H1 (cell line): Measurements from ENCODE around the gene ZXDC. TPM values are rescaled to one million over a fixed set of nuclear protein-coding genes. Genes with fewer than 3 reads are reported as not detected.

Experiments used
- CTCF ChIA-PET: fragments of 300-600 bp; sonication (Branson Sonifier 250); formaldehyde crosslinking; loops from one replicate; lab custom pipeline; 2021; ENCODE audit not compliant: partially characterized antibody; lab: Charles Lee
- POLR2A ChIA-PET: fragments of 300-600 bp; sonication (Branson Sonifier 250); formaldehyde crosslinking; loops from one replicate; lab custom pipeline; 2021; ENCODE audit warnings: inconsistent platforms; ENCODE audit not compliant: partially characterized antibody; lab: Charles Lee
- DNase-seq, 2 experiments: peaks; one replicate each; pipeline versions ENCODE4 v3.0.0 to v3.0.0-alpha.2; 2010 to 2022; ENCODE audit warnings: low spot score in 2 of 2, low read depth in 1 of 2, mixed read lengths in 1 of 2
- FAIRE-seq: peaks from 2 replicates; lab custom pipeline; 2011; peaks lifted over from hg19 to GRCh38; lab: Jason Lieb, UNC
- H2AFZ ChIP-seq: 2 replicates; pipeline ENCODE4 v1.8.1; 2012; ENCODE audit warnings: low read length, inconsistent platforms
- H2AK5ac ChIP-seq: 2 replicates; pipeline ENCODE4 v1.6.1; 2013; ENCODE audit warnings: low read depth, low read length
- H2BK120ac ChIP-seq: replicated peaks from 2 replicates; pipeline ENCODE3; 2013; ENCODE audit warnings: low read depth, low read length, inconsistent platforms
- H2BK12ac ChIP-seq: 2 replicates; pipeline ENCODE4 v1.6.1; 2013; ENCODE audit warnings: low read depth, low read length
- H2BK15ac ChIP-seq: 2 replicates; pipeline ENCODE4 v1.6.1; 2013; ENCODE audit warnings: low read length
- H2BK20ac ChIP-seq: 2 replicates; pipeline ENCODE4 v1.6.1; 2013; ENCODE audit warnings: low read length
- H2BK5ac ChIP-seq: 2 replicates; pipeline ENCODE4 v1.6.1; 2013; ENCODE audit warnings: low read depth, low read length
- H3K14ac ChIP-seq: 2 replicates; pipeline ENCODE4 v1.6.1; 2013; ENCODE audit warnings: inconsistent platforms; ENCODE audit not compliant: insufficient read length
- H3K18ac ChIP-seq: 2 replicates; pipeline ENCODE4 v1.6.1; 2013; ENCODE audit warnings: low read length; ENCODE audit errors: extremely low read depth
- H3K23ac ChIP-seq: 2 replicates; pipeline ENCODE4 v1.6.1; 2013; ENCODE audit warnings: inconsistent platforms; ENCODE audit not compliant: insufficient read length
- H3K23me2 ChIP-seq: 2 replicates; pipeline ENCODE4 v1.6.1; 2013; ENCODE audit warnings: low read depth, low read length
- H3K27ac ChIP-seq: 2 replicates; pipeline ENCODE4 v1.6.1; 2011; ENCODE audit warnings: low read depth, low read length, inconsistent platforms
- H3K27me3 ChIP-seq, 4 experiments: replicated peaks in 1 of 4; 1 replicate in 1 of 4; 2 replicates in 3 of 4; pipeline versions ENCODE4 v1.6.1 to v1.8.1; 2011 to 2013; ENCODE audit warnings: low read length in 3 of 4, mild to moderate bottlenecking in 3 of 4, inconsistent platforms in 2 of 4, mixed read lengths in 2 of 4, moderate library complexity in 1 of 4; ENCODE audit not compliant: control insufficient read depth in 3 of 4, insufficient read depth in 3 of 4; ENCODE audit errors: extremely low read depth in 1 of 4
- H3K36me3 ChIP-seq, 4 experiments: 2 replicates each; pipeline versions ENCODE4 v1.6.1 to v1.8.1; 2011 to 2013; ENCODE audit warnings: mild to moderate bottlenecking in 4 of 4, low read length in 3 of 4, moderate library complexity in 2 of 4, control low read depth in 1 of 4, inconsistent platforms in 1 of 4; ENCODE audit not compliant: insufficient read depth in 4 of 4, control insufficient read depth in 2 of 4
- H3K4ac ChIP-seq: replicated peaks from 2 replicates; pipeline ENCODE3; 2013; ENCODE audit warnings: low read length, low read depth, mixed read lengths, inconsistent platforms; ENCODE audit not compliant: insufficient read length
- H3K4me1 ChIP-seq, 4 experiments: replicated peaks in 1 of 4; 1 replicate in 1 of 4; 2 replicates in 3 of 4; pipeline versions ENCODE4 v1.6.1 to v1.8.1; 2011 to 2013; ENCODE audit warnings: low read length in 3 of 4, inconsistent platforms in 2 of 4, mixed read lengths in 1 of 4; ENCODE audit not compliant: insufficient read depth in 4 of 4, control insufficient read depth in 3 of 4
- H3K4me2 ChIP-seq, 2 experiments: 2 replicates each; pipeline versions ENCODE4 v1.6.1 to v1.8.1; 2011 to 2013; ENCODE audit warnings: low read depth in 2 of 2, low read length in 2 of 2, control low read depth in 1 of 2, inconsistent platforms in 1 of 2, mild to moderate bottlenecking in 1 of 2; ENCODE audit not compliant: insufficient read depth in 1 of 2
- H3K4me3 ChIP-seq, 4 experiments: fragments of 200-600, 300-600 bp in 1 of 4; sonication (generic), shearing (Covaris generic), sonication (Bioruptor Twin) in 1 of 4; 2 replicates each; pipeline versions ENCODE4 v1.5.1 to v1.8.1; 2011 to 2016; ENCODE audit warnings: low read length in 4 of 4, low read depth in 3 of 4, control low read depth in 2 of 4, inconsistent platforms in 2 of 4, mild to moderate bottlenecking in 2 of 4, mixed read lengths in 1 of 4, moderate library complexity in 1 of 4; ENCODE audit not compliant: insufficient read depth in 2 of 4; ENCODE audit errors: extremely low read depth in 1 of 4
- H3K56ac ChIP-seq: replicated peaks from 2 replicates; pipeline ENCODE3; 2013; ENCODE audit warnings: low read depth, mild to moderate bottlenecking, mixed read lengths, low read length, inconsistent platforms; ENCODE audit not compliant: insufficient read length
- H3K79me1 ChIP-seq: 2 replicates; pipeline ENCODE4 v1.6.1; 2013; ENCODE audit warnings: low read depth, low read length, control low read depth
- H3K79me2 ChIP-seq, 2 experiments: 2 replicates each; pipeline versions ENCODE4 v1.6.1 to v1.8.1; 2012 to 2013; ENCODE audit warnings: low read length in 2 of 2, mild to moderate bottlenecking in 2 of 2, inconsistent platforms in 1 of 2; ENCODE audit not compliant: insufficient read depth in 2 of 2, control insufficient read depth in 1 of 2
- H3K9ac ChIP-seq, 4 experiments: replicated peaks in 1 of 4; 1 replicate in 1 of 4; 2 replicates in 3 of 4; pipeline versions ENCODE4 v1.6.1 to v1.8.1; 2011 to 2013; ENCODE audit warnings: low read depth in 3 of 4, low read length in 3 of 4, control low read depth in 2 of 4, mild to moderate bottlenecking in 2 of 4, moderate library complexity in 2 of 4, inconsistent platforms in 1 of 4; ENCODE audit errors: extremely low read depth in 1 of 4
- H3K9me3 ChIP-seq, 2 experiments: 2 replicates each; pipeline versions ENCODE4 v1.6.1 to v1.8.1; 2012 to 2013; ENCODE audit warnings: mild to moderate bottlenecking in 2 of 2, moderate library complexity in 2 of 2, control low read depth in 1 of 2, inconsistent platforms in 1 of 2, low read depth in 1 of 2, low read length in 1 of 2, mixed read lengths in 1 of 2; ENCODE audit not compliant: insufficient read depth in 2 of 2
- H4K20me1 ChIP-seq, 2 experiments: replicated peaks in 1 of 2; 2 replicates each; pipeline versions ENCODE3 to v1.8.1; 2011 to 2013; ENCODE audit warnings: inconsistent platforms in 2 of 2, low read length in 2 of 2, mild to moderate bottlenecking in 1 of 2; ENCODE audit not compliant: insufficient read depth in 2 of 2, control insufficient read depth in 1 of 2
- H4K5ac ChIP-seq: 2 replicates; pipeline ENCODE4 v1.6.1; 2013; ENCODE audit warnings: low read length, low read depth, mixed read lengths, inconsistent platforms; ENCODE audit not compliant: insufficient read length
- H4K8ac ChIP-seq: 2 replicates; pipeline ENCODE4 v1.8.0; 2013; ENCODE audit warnings: mild to moderate bottlenecking, moderate library complexity, low read length, inconsistent platforms; ENCODE audit not compliant: insufficient read depth; ENCODE audit errors: extremely low read depth
- H4K91ac ChIP-seq: replicated peaks from 2 replicates; pipeline ENCODE3; 2013; ENCODE audit warnings: low read length, mixed read lengths, inconsistent platforms; ENCODE audit not compliant: insufficient read length
- CBX8 ChIP-seq: fragments of 300-800, 300-1000 bp; sonication (generic); IDR thresholded peaks from 2 replicates; pipeline ENCODE4 v1.7.1; 2016; ENCODE audit warnings: low read depth, low read length, borderline replicate concordance
- GTF2F1 ChIP-seq: IDR thresholded peaks from 2 replicates; pipeline ENCODE4 v1.6.1; 2012; ENCODE audit warnings: low read depth, low read length, improper control_type of control experiment, borderline replicate concordance
- KDM1A ChIP-seq: fragments of 200-600, 300-600 bp; sonication (generic); IDR thresholded peaks from 2 replicates; pipeline ENCODE4 v1.7.1; 2016; ENCODE audit warnings: mild to moderate bottlenecking, low read length, borderline replicate concordance
- SIN3A ChIP-seq, 2 experiments: IDR thresholded peaks in 1 of 2; conservative IDR thresholded peaks in 1 of 2; 2 replicates each; pipeline ENCODE4 v1.6.1; 2011 to 2012; ENCODE audit warnings: low read length in 2 of 2, improper control_type of control experiment in 1 of 2, low read depth in 1 of 2, mild to moderate bottlenecking in 1 of 2
- WGBS, 2 experiments: shearing (Covaris generic) in 1 of 2; methylation state at CpG; one replicate each; pipeline versions ENCODE4 v1.1.6 to v1.1.7; 2013 to 2015; ENCODE audit warnings: low lambda C conversion rate in 2 of 2, mixed read lengths in 2 of 2, inconsistent platforms in 1 of 2, low coverage in 1 of 2, missing lambda C conversion rate in 1 of 2; ENCODE audit not compliant: insufficient replicate concordance in 2 of 2, insufficient coverage in 1 of 2, insufficient read length in 1 of 2; ENCODE audit errors: extremely low coverage in 1 of 2, missing lambda C conversion rate in 1 of 2; 5-methylcytosine and 5-hydroxymethylcytosine counted together
- polyA plus RNA-seq, 7 experiments: library from polyadenylated mRNA; depleted of rRNA in 3 of 7; stranded (reverse) in 5 of 7; unstranded in 2 of 7; fragments of >200 nt in 5 of 7; fragments of 200-250 nt in 2 of 7; gene quantifications; 1 replicate in 5 of 7; 2 replicates in 1 of 7; 4 replicates in 1 of 7; pipeline versions ENCODE4 v1.2.1 to v1.2.3, GENCODE V29; 2011 to 2013; ENCODE audit warnings: missing spikeins in 2 of 7, mixed read lengths in 2 of 7
- total RNA-seq: library from RNA; stranded (reverse); fragmentation: NEBNext Ultra II Directional; extraction: Animal tissue kit (Norgen Biotek cat#: 25700); gene quantifications from 2 replicates; pipeline ENCODE4 v1.2.1, GENCODE V29; 2021
- TF ChIP-seq, protein P1 (sequence below), 3 experiments: IDR thresholded peaks; 1 replicate in 2 of 3; 2 replicates in 1 of 3; pipeline versions ENCODE4 v1.5.1 to v1.6.1; 2011; ENCODE audit warnings: low read length in 3 of 3, mild to moderate bottlenecking in 3 of 3, inconsistent platforms in 2 of 3, low read depth in 1 of 3, moderate library complexity in 1 of 3; ENCODE audit not compliant: insufficient read depth in 1 of 3; ENCODE audit errors: control extremely low read depth in 1 of 3

ZXDC gene
- total and polyA plus RNA-seq, 2 of the 8 experiments (the other 6 are each of a cell fraction or from before 2014, with no cell fraction given): 12.7 to 24.3 TPM

DNA sequence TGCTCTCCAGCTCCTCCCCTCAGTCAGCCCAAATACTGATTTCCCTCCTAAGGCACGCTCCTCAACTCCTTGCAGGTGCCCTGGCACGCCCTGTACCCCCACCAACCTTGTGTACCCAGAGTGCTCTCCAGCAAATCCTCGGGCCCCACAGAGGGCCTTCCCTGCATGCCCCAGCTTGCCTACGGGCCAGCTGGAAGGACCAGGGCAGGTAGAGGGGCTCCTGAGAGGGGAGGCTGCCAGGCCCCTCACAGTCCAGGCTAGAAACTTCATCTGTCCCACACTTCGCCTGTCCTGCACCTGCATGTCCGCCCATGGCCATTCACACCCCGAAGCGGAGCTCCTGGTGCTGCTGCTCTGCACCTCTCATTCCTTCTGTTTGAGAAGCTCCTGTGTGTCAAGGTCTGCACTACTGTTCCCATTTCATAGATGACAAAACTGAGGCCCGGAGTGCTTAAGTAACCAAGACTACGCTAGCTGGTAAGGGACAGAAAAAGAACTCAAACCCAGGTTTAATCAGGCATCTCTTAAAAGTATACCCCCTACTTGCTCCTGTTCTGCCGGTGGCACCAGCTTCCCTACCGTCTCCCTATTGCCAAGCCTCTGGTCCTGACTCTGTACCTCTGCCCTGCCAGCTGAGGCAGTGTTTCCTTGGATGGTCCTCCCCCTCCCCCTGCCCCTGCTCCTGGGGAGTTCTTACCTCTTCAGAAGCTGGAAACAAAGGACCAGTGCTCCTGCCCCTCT is 35.6 kb downstream of the ZXDC start:
- H3K4me2 ChIP-seq: no peak overlapping the region
- H2BK120ac ChIP-seq: no peak overlapping the region
- H4K8ac ChIP-seq: peak overlapping the region; percentile 38; the same call in 1 of the 2 replicates
- TF ChIP-seq CBX8 (no peak), GTF2F1 (no peak), SIN3A (conservative IDR thresholded peaks at IDR 0.05 in 1 of 2, IDR thresholded peaks at IDR 0.05 in 1 of 2; ENCODE audit: low read depth in 1 of 2, low read length in 2 of 2) (no peak), KDM1A (peak; percentile 83; the same call in 1 of the 2 replicates)
- TF ChIP-seq, protein P1, sequence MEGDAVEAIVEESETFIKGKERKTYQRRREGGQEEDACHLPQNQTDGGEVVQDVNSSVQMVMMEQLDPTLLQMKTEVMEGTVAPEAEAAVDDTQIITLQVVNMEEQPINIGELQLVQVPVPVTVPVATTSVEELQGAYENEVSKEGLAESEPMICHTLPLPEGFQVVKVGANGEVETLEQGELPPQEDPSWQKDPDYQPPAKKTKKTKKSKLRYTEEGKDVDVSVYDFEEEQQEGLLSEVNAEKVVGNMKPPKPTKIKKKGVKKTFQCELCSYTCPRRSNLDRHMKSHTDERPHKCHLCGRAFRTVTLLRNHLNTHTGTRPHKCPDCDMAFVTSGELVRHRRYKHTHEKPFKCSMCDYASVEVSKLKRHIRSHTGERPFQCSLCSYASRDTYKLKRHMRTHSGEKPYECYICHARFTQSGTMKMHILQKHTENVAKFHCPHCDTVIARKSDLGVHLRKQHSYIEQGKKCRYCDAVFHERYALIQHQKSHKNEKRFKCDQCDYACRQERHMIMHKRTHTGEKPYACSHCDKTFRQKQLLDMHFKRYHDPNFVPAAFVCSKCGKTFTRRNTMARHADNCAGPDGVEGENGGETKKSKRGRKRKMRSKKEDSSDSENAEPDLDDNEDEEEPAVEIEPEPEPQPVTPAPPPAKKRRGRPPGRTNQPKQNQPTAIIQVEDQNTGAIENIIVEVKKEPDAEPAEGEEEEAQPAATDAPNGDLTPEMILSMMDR (IDR thresholded peaks at IDR 0.05; ENCODE audit: control extremely low read depth in 1 of 3, insufficient read depth in 1 of 3, low read depth in 1 of 3, low read length in 3 of 3): peak in 1 of 3 experiments; percentile 4; a peak in 1 of 4 replicates
- ChIA-PET POLR2A (interaction anchor here (1.0 to 2.4 kb wide), 6 partner anchors 8 to 32 kb away, joined by 3 to 7 read pairs (median 4); no protein-coding TSS in a partner anchor), CTCF (interaction anchor here (1.1 to 2.7 kb wide), 6 partner anchors 8 to 306 kb away, joined by 3 to 8 read pairs (median 4); no protein-coding TSS in a partner anchor)
- H2BK5ac ChIP-seq: no peak overlapping the region; the same call in 1 of the 2 replicates
- H3K56ac ChIP-seq: no peak overlapping the region
- H3K9me3 ChIP-seq: no peaks in the 10 kb centered on the region
- H3K4me1 ChIP-seq: peaks cover 0 to 10% (median 1%) of the 10 kb centered on the region in 4 experiments; a peak in 2 of 7 replicates
- H3K9ac ChIP-seq: no peak overlapping the region
- no peak overlapping the region for H4K5ac ChIP-seq
- FAIRE-seq (no peak), DNase-seq (no peak)
- no peak overlapping the region for H3K4me3 ChIP-seq
- H3K4ac ChIP-seq: no peak overlapping the region
- H3K18ac ChIP-seq: no peak overlapping the region
- no peak overlapping the region for H2AFZ ChIP-seq
- no peak overlapping the region for H3K23ac ChIP-seq
- H3K27me3 ChIP-seq: no peaks in the 10 kb centered on the region
- no peak overlapping the region for H3K27ac ChIP-seq
- no peaks in the 10 kb centered on the region; a peak in 1 of 4 replicates for H3K79me2 ChIP-seq
- H2BK20ac ChIP-seq: no peak overlapping the region
- H4K91ac ChIP-seq: peak overlapping the region; percentile 6
- peaks cover 3 to 4% of the 10 kb centered on the region in 2 experiments for H4K20me1 ChIP-seq
- H3K23me2 ChIP-seq: no peaks in the 10 kb centered on the region
- H2AK5ac ChIP-seq: no peak overlapping the region
- no peak overlapping the region for H2BK12ac ChIP-seq
- H3K79me1 ChIP-seq: no peaks in the 10 kb centered on the region; the same call in 1 of the 2 replicates
- no peak overlapping the region for H3K14ac ChIP-seq
- 82% methylated on average over 12 of the region's 12 CpGs; no CpG with 5 or more reads in 1 of the 2 experiments for WGBS, 2 experiments
- H2BK15ac ChIP-seq: no peak overlapping the region
- H3K36me3 ChIP-seq: peaks cover 0 to 4% (median 0%) of the 10 kb centered on the region in 4 experiments; a peak in 2 of 8 replicates
